OCI-LY1 (cell line): ENCODE data around the gene MRPL43.

ENCODE experiments used
- H2AFZ ChIP-seq: fragments of 200-600 bp; sonication (generic), shearing (Covaris generic); 2 replicates; pipeline ENCODE4 v1.6.0; 2014; ENCODE audit warnings: antibody characterized with exemption, mild to moderate bottlenecking, low read length
- H3F3A ChIP-seq: fragments of 200-600 bp; sonication (generic), shearing (Covaris generic); 2 replicates; pipeline ENCODE4 v1.6.0; 2014; ENCODE audit warnings: mild to moderate bottlenecking, antibody characterized with exemption, low read length, moderate library complexity; ENCODE audit not compliant: insufficient read depth
- H3K27ac ChIP-seq: fragments of 200-600 bp; sonication (generic); 2 replicates; pipeline ENCODE4 v1.5.1; 2014; ENCODE audit warnings: low read length, mixed run types, mild to moderate bottlenecking, low read depth; ENCODE audit not compliant: poor library complexity, severe bottlenecking
- H3K27me3 ChIP-seq: fragments of 200-600 bp; sonication (generic); 2 replicates; pipeline ENCODE4 v1.6.0; 2014; ENCODE audit warnings: antibody characterized with exemption, mild to moderate bottlenecking, low read length, moderate library complexity; ENCODE audit not compliant: insufficient read depth
- H3K36me3 ChIP-seq: fragments of 200-600 bp; sonication (generic); 2 replicates; pipeline ENCODE4 v1.6.1; 2014; ENCODE audit warnings: mild to moderate bottlenecking, antibody characterized with exemption, low read length, moderate library complexity, mixed read lengths; ENCODE audit not compliant: insufficient read depth
- H3K4me1 ChIP-seq: fragments of 200-600 bp; sonication (generic); 2 replicates; pipeline ENCODE4 v1.5.1; 2014; ENCODE audit warnings: mild to moderate bottlenecking, low read length, moderate library complexity; ENCODE audit not compliant: insufficient read depth, severe bottlenecking
- H3K4me2 ChIP-seq: fragments of 200-600 bp; sonication (generic), shearing (Covaris generic); 2 replicates; pipeline ENCODE4 v1.6.1; 2014; ENCODE audit warnings: low read length
- H3K4me3 ChIP-seq: fragments of 200-600 bp; sonication (generic); 2 replicates; pipeline ENCODE4 v1.5.1; 2014; ENCODE audit warnings: low read length, low read depth, mild to moderate bottlenecking, mixed read lengths; ENCODE audit not compliant: poor library complexity, severe bottlenecking
- H3K79me2 ChIP-seq: fragments of 200-600 bp; shearing (Covaris generic); 2 replicates; pipeline ENCODE4 v1.6.1; 2016; ENCODE audit warnings: mixed run types, low read length, mixed read lengths; ENCODE audit not compliant: insufficient read depth
- H3K9ac ChIP-seq: fragments of 200-600 bp; sonication (generic), shearing (Covaris generic); 2 replicates; pipeline ENCODE4 v1.6.1; 2014; ENCODE audit warnings: mild to moderate bottlenecking, low read length, mixed read lengths
- H3K9me2 ChIP-seq: fragments of 200-600 bp; sonication (generic), shearing (Covaris generic); 2 replicates; pipeline ENCODE4 v1.6.1; 2014; ENCODE audit warnings: low read depth, mild to moderate bottlenecking, low read length, mixed read lengths
- H3K9me3 ChIP-seq: fragments of 200-600 bp; shearing (Covaris generic); 2 replicates; pipeline ENCODE4 v1.6.1; 2014; ENCODE audit warnings: low read length, mixed read lengths
- H4K20me1 ChIP-seq: fragments of 200-600 bp; sonication (generic), shearing (Covaris generic); 2 replicates; pipeline ENCODE4 v1.6.0; 2016; ENCODE audit warnings: mild to moderate bottlenecking, low read length; ENCODE audit not compliant: insufficient read depth
- CTCF ChIP-seq: fragments of 200-600 bp; sonication (generic), shearing (Covaris generic); IDR thresholded peaks from 2 replicates; pipeline ENCODE4 v1.5.1; 2017; ENCODE audit warnings: mild to moderate bottlenecking, antibody characterized with exemption, low read length, moderate library complexity, mixed read lengths
- EZH2 ChIP-seq: fragments of 200-600 bp; sonication (generic), shearing (Covaris generic); IDR thresholded peaks from 2 replicates; pipeline ENCODE4 v1.8.0; 2017; ENCODE audit warnings: borderline replicate concordance, mixed run types, mild to moderate bottlenecking, antibody characterized with exemption, low read length, moderate library complexity, mixed read lengths

The MRPL43 gene

DNA sequence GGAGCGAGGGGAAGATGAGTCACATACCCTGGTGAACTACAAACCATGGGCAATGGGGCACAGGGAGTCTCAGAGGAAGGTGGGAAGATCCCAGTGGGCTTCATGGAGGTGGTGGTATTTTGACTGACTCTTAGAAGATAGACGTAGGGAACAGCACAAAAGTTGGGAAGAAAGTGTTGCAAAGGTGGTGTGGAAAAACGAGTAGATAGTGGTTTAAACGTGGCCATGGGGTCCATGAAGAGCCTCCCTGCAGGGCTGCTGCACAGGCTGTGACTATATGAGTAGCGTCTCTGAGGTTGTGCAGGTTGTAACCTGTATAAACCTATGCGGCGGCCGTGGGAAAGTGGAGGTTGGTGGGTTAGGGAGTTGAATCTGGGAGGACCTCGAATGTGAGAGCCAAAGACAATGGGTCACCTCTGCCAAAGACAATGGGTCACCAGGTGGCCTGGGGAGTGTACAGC is 26.1 kb upstream of the MRPL43 start:
- no peak overlapping the region for H2AFZ ChIP-seq
- H3K9me3 ChIP-seq: no peaks in the 10 kb centered on the region
- no peak overlapping the region for H3K4me3 ChIP-seq
- no peak overlapping the region for H3K27ac ChIP-seq
- no peaks in the 10 kb centered on the region for H3K36me3 ChIP-seq
- H3K79me2 ChIP-seq: no peaks in the 10 kb centered on the region
- H3K4me1 ChIP-seq: no peaks in the 10 kb centered on the region
- H4K20me1 ChIP-seq: no peaks in the 10 kb centered on the region
- H3K9ac ChIP-seq: no peak overlapping the region
- H3K4me2 ChIP-seq: no peak overlapping the region
- H3K9me2 ChIP-seq: no peaks in the 10 kb centered on the region
- H3F3A ChIP-seq: no peaks in the 10 kb centered on the region
- TF ChIP-seq EZH2 (no peak), CTCF (no peak)
- no peaks in the 10 kb centered on the region for H3K27me3 ChIP-seq

DNA sequence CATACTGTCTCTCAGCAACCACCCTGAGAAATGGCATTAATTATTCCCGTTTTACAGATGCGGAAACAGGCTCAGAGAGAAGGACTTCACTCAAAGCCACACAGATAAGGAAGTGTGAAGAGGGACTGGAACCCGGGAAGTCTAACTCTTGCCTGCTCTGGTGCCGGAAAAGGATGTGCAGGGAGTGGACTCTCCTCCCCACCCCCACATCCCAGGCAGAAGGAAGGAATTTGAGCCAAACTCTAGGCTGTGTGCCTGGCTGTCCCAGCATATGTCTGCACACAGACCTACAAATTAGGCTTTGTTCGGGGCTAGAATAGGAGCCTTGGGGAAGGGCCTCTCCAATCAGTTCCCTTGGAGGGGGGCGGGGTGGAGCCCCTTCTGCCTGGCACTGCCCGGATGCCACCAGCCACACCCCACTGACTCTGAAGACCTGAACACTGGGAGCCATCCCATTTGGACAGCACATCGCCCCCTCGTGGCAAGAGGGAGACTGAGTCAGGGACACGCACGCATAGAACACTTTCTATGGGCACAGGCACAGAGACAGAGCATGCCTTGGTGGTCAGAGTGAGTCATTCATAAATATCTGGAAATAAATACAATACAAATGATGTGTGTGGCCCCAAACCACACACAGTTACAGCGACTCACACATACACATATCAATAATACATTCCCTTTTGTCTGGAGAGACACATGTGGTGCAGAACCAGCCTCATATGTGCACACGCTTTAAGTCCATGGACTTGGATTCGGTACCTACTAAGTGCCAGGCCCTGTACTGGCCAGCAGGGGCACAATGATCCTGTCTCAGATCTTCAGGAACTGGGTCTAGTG is 25.4 kb upstream of the MRPL43 start:
- H3K4me1 ChIP-seq: no peaks in the 10 kb centered on the region
- no peaks in the 10 kb centered on the region for H3K9me3 ChIP-seq
- no peaks in the 10 kb centered on the region for H3K79me2 ChIP-seq
- H3K9ac ChIP-seq: no peak overlapping the region
- H3K9me2 ChIP-seq: no peaks in the 10 kb centered on the region
- H3K27ac ChIP-seq: no peak overlapping the region
- no peak overlapping the region for H2AFZ ChIP-seq
- no peaks in the 10 kb centered on the region for H3K36me3 ChIP-seq
- H4K20me1 ChIP-seq: no peaks in the 10 kb centered on the region
- no peaks in the 10 kb centered on the region for H3K27me3 ChIP-seq
- H3K4me2 ChIP-seq: no peak overlapping the region
- no peaks in the 10 kb centered on the region for H3F3A ChIP-seq
- TF ChIP-seq CTCF: peak; percentile 86
- no peak for TF ChIP-seq EZH2
- no peak overlapping the region for H3K4me3 ChIP-seq

GRCh38 chr10:101011517-101012423 is 24.5 kb upstream of the MRPL43 start:
- H4K20me1 ChIP-seq: no peaks in the 10 kb centered on the region
- no peaks in the 10 kb centered on the region for H3K9me2 ChIP-seq
- no peak overlapping the region for H2AFZ ChIP-seq
- no peaks in the 10 kb centered on the region for H3F3A ChIP-seq
- no peak overlapping the region for H3K27ac ChIP-seq
- H3K9ac ChIP-seq: no peak overlapping the region
- no peaks in the 10 kb centered on the region for H3K36me3 ChIP-seq
- no peaks in the 10 kb centered on the region for H3K4me1 ChIP-seq
- TF ChIP-seq CTCF (no peak), EZH2 (no peak)
- no peaks in the 10 kb centered on the region for H3K27me3 ChIP-seq
- no peaks in the 10 kb centered on the region for H3K9me3 ChIP-seq
- no peak overlapping the region for H3K4me2 ChIP-seq
- no peak overlapping the region for H3K4me3 ChIP-seq
- H3K79me2 ChIP-seq: no peaks in the 10 kb centered on the region
